Aorta (tissue), 5 donors: ENCODE measurements around the gene INSYN2A. TPM values are rescaled to one million over a fixed set of nuclear protein-coding genes. Genes with fewer than 3 reads are reported as not detected.

Source experiments
- ATAC-seq: fragments of 200-7000 bp; cut with Tn5 transposase; one replicate; pipeline ENCODE4 v1.9.1; 2022; ENCODE audit warnings: moderate library complexity; ENCODE audit not compliant: low FRiP score
- DNase-seq, 2 donors: peaks; one replicate each; pipeline ENCODE4 v3.0.0-alpha.2; 2020
- H3K27ac ChIP-seq, 2 donors: one replicate each; pipeline ENCODE4 v1.5.1; 2013; ENCODE audit warnings: low read length in 2 of 2, mild to moderate bottlenecking in 2 of 2, moderate library complexity in 2 of 2, control low read depth in 1 of 2, inconsistent platforms in 1 of 2, low read depth in 1 of 2
- H3K27me3 ChIP-seq, 2 donors: one replicate each; pipeline ENCODE4 v1.6.1; 2013; ENCODE audit warnings: control low read depth in 1 of 2, low read length in 1 of 2, mild to moderate bottlenecking in 1 of 2, moderate library complexity in 1 of 2; ENCODE audit not compliant: insufficient read depth in 2 of 2, control insufficient read depth in 1 of 2
- H3K36me3 ChIP-seq, 2 donors: one replicate each; pipeline ENCODE4 v1.6.1; 2013; ENCODE audit warnings: control low read depth in 1 of 2, low read length in 1 of 2, mild to moderate bottlenecking in 1 of 2; ENCODE audit not compliant: insufficient read depth in 2 of 2, control insufficient read depth in 1 of 2
- H3K4me1 ChIP-seq, 2 donors: one replicate each; pipeline ENCODE4 v1.6.1; 2013; ENCODE audit warnings: low read length in 2 of 2, control low read depth in 1 of 2, mild to moderate bottlenecking in 1 of 2, moderate library complexity in 1 of 2; ENCODE audit not compliant: insufficient read depth in 2 of 2, control insufficient read depth in 1 of 2
- H3K4me3 ChIP-seq, 2 donors: one replicate each; pipeline ENCODE4 v1.5.1; 2013; ENCODE audit warnings: low read length in 2 of 2, control low read depth in 1 of 2, mild to moderate bottlenecking in 1 of 2
- H3K9me3 ChIP-seq: one replicate; pipeline ENCODE4 v1.6.1; 2013; ENCODE audit warnings: mild to moderate bottlenecking, low read length; ENCODE audit not compliant: control insufficient read depth
- WGBS, 2 donors: extraction: QIAGEN DNeasy Blood & Tissue Kit; methylation state at CpG; one replicate each; pipeline ENCODE4 v1.1.7; 2013; 5-methylcytosine and 5-hydroxymethylcytosine counted together
- intact Hi-C, 2 donors: fragments of 100-400 bp; cut with DNase I; formaldehyde crosslinking; loops; one replicate each; pipeline versions ENCODE4 v1.14.2 to v1.15.0; 2022
- polyA plus RNA-seq, 2 donors: library from polyadenylated mRNA; stranded (reverse); fragments of 200-250 nt; gene quantifications; one replicate each; pipeline ENCODE4 v1.2.3, GENCODE V29; 2013
- total RNA-seq, 2 donors: library from RNA; stranded (reverse); fragmentation: NEBNext Ultra II Directional; extraction: Animal tissue kit (Norgen Biotek cat#: 25700); gene quantifications; one replicate each; pipeline ENCODE4 v1.2.1, GENCODE V29; 2021
- donor health status: healthy with polysubstance abuse.
- donor health status: Bipolar disorder and iron deficiency.
- donor health status: DM: no; HTN: no; CAD: no.
- donor health status: DM: no; HTN: no; CAD: no.
- donor health status: DM: yes; HTN: yes; CAD: no.

The INSYN2A gene
- total and polyA plus RNA-seq, 4 donors, result not detected

- Histone ChIP-seq H3K9me3 (no peaks in the 10 kb centered on the region), H3K27ac (no peak overlapping the region), H3K4me3 (no peak overlapping the region), H3K27me3 (no peaks in the 10 kb centered on the region), H3K36me3 (no peaks in the 10 kb centered on the region), H3K4me1 (no peaks in the 10 kb centered on the region)
- WGBS, 2 donors, result 78 to 80% methylated on average over 5 of the region's 5 CpGs
- intact Hi-C loops, result no loop called here
- ATAC-seq, result no peak
- no peak for DNase-seq
Observed at GRCh38 chr10:127190427-127190826, 6.0 kb downstream of the INSYN2A start.

GRCh38 chr10:127189226-127189625 lies 7.2 kb downstream of the INSYN2A start:
- H3K4me3 ChIP-seq, result no peak overlapping the region

GRCh38 chr10:127186813-127187212 lies 9.6 kb downstream of the INSYN2A start:
- no peaks in the 10 kb centered on the region for H3K9me3 ChIP-seq
- DNase-seq, result no peak
- no peaks in the 10 kb centered on the region for H3K4me1 ChIP-seq
- H3K4me3 ChIP-seq, result no peak overlapping the region
- intact Hi-C loops, result no loop called here
- no peaks in the 10 kb centered on the region for H3K27me3 ChIP-seq
- ATAC-seq, result no peak
- 72 to 82% methylated on average over 7 of the region's 7 CpGs for WGBS, 2 donors
- H3K27ac ChIP-seq, result no peak overlapping the region
- no peaks in the 10 kb centered on the region for H3K36me3 ChIP-seq

More at GRCh38 chr10:127189226-127189625, 7.2 kb downstream of the INSYN2A start:
- H3K27ac ChIP-seq, result no peak overlapping the region
- DNase-seq, result no peak
- H3K36me3 ChIP-seq, result no peaks in the 10 kb centered on the region
- ATAC-seq, result no peak
- no peaks in the 10 kb centered on the region for H3K4me1 ChIP-seq
- intact Hi-C loops, result no loop called here
- no peaks in the 10 kb centered on the region for H3K9me3 ChIP-seq
- H3K27me3 ChIP-seq, result no peaks in the 10 kb centered on the region

- Histone ChIP-seq H3K4me3 (no peak overlapping the region), H3K27ac (no peak overlapping the region), H3K36me3 (peaks cover 0 to 4% of the 10 kb centered on the region in 2 donors), H3K27me3 (no peaks in the 10 kb centered on the region), H3K4me1 (no peaks in the 10 kb centered on the region), H3K9me3 (no peaks in the 10 kb centered on the region)
- ATAC-seq, result no peak
- 95 to 98% methylated on average over 2 of the region's 2 CpGs for whole genome bisulfite sequencing, 2 donors
- intact Hi-C loops, result no loop called here
- no peak for DNase-seq
Observed at GRCh38 chr10:127184582-127184981, 11.8 kb downstream of the INSYN2A start.

DNA sequence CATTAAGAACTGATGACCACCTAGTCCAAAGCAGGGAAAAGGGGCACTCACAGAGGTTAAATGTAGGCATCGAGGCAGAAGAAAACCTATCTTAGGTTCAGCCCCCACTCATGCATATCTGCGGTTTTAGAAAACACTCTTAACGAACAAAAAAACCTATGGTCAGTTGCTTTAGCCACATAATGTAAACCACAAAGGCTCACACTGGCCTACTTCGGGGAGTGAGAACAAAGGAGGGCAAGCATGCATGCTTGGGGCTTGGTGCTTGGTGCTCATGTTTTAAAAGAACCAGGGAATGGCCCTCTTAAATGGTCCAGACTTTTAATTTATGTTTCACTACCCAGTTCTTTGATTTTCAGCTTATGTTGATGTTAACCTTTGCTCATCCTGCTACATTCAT lies 14.2 kb downstream of the INSYN2A start:
- Histone ChIP-seq H3K27me3 (no peaks in the 10 kb centered on the region), H3K36me3 (peaks cover 0 to 4% of the 10 kb centered on the region in 2 donors), H3K4me1 (no peaks in the 10 kb centered on the region), H3K9me3 (no peaks in the 10 kb centered on the region), H3K27ac (no peak overlapping the region), H3K4me3 (no peak overlapping the region)
- intact Hi-C loops, result no loop called here
- WGBS, 2 donors, result 95 to 98% methylated on average over 4 of the region's 4 CpGs
- no peak for ATAC-seq
- no peak for DNase-seq

GRCh38 chr10:127179612-127180250 lies 16.7 kb downstream of the INSYN2A start:
- 89 to 93% methylated on average over 6 of the region's 6 CpGs for WGBS, 2 donors
- intact Hi-C loops, result no loop called here
- ATAC-seq, result no peak

GRCh38 chr10:127176649-127177048 lies 19.7 kb downstream of the INSYN2A start:
- Histone ChIP-seq H3K4me1 (no peaks in the 10 kb centered on the region), H3K27me3 (no peaks in the 10 kb centered on the region), H3K4me3 (no peak overlapping the region), H3K36me3 (peaks cover 0 to 4% of the 10 kb centered on the region in 2 donors), H3K9me3 (no peaks in the 10 kb centered on the region), H3K27ac (no peak overlapping the region)
- no peak for ATAC-seq
- no peak for DNase-seq
- intact Hi-C loops, result no loop called here
- WGBS, 2 donors, result 70 to 82% methylated on average over 16 of the region's 16 CpGs

More at GRCh38 chr10:127179612-127180250, 16.7 kb downstream of the INSYN2A start:
- Histone ChIP-seq H3K4me1 (no peaks in the 10 kb centered on the region), H3K27ac (no peak overlapping the region), H3K4me3 (no peak overlapping the region), H3K36me3 (peaks cover 0 to 4% of the 10 kb centered on the region in 2 donors), H3K27me3 (no peaks in the 10 kb centered on the region), H3K9me3 (no peaks in the 10 kb centered on the region)
- DNase-seq, result no peak

DNA sequence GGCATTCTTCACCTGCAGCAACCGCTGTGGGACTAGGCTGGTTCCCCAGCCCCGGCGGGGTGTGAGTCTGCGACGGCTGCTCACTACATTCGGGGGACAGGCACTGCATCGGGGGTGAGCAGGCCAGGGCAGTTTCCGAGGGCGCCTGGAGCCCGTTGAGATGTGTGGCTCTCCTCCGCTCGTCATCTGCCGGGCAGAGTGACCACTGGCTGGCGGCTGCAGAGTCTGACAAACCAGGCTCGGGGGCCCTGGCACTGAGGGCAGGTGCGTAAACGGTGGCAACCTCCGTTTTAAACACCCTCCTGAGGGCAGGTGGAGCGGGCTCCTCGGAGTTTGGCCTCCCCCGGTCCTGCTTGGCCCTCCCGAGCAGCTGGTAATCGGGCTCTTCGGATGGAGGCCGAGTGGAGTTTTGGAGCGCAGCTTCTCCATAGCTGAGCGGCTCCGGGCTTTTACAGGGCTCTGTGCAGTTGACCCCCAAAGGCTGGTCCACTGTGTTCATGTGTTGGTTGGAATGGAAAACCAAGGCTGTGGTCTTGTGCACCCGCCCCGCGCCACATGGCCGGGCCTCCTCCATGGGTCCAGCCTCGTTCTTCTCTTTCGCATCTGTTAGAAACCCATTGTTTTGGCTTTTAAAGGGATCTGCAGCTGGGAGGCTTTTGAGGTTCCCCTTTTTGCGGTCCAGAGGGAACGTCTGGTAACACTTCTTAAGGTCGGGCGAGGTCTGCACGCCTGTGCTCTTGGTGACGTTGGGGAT lies 20.9 kb downstream of the INSYN2A start:
- intact Hi-C loops, result no loop called here
- 95 to 96% methylated on average over 40 of the region's 40 CpGs for WGBS, 2 donors
- Histone ChIP-seq H3K27ac (no peak overlapping the region), H3K9me3 (no peaks in the 10 kb centered on the region), H3K36me3 (peaks cover 0 to 4% of the 10 kb centered on the region in 2 donors), H3K4me1 (no peaks in the 10 kb centered on the region), H3K4me3 (no peak overlapping the region), H3K27me3 (no peaks in the 10 kb centered on the region)
- ATAC-seq (no peak), DNase-seq (no peak)

GRCh38 chr10:127174866-127175265 lies 21.5 kb downstream of the INSYN2A start:
- no peaks in the 10 kb centered on the region for H3K27me3 ChIP-seq
- no peaks in the 10 kb centered on the region for H3K9me3 ChIP-seq
- intact Hi-C loops, result no loop called here
- ATAC-seq (no peak), DNase-seq (no peak)
- no peaks in the 10 kb centered on the region for H3K4me1 ChIP-seq
- no peak overlapping the region for H3K27ac ChIP-seq
- peaks cover 0 to 1% of the 10 kb centered on the region in 2 donors for H3K36me3 ChIP-seq
- WGBS, 2 donors, result 96 to 98% methylated on average over 8 of the region's 8 CpGs
- no peak overlapping the region for H3K4me3 ChIP-seq
